ENCODE results near the gene LDLR. TPM values are rescaled to one million over a fixed set of nuclear protein-coding genes. Genes with fewer than 3 reads are reported as not detected.

Gene LDLR
- total RNA-seq, 2 donors from 2014 or later, result 61.0 to 101 TPM

DNA sequence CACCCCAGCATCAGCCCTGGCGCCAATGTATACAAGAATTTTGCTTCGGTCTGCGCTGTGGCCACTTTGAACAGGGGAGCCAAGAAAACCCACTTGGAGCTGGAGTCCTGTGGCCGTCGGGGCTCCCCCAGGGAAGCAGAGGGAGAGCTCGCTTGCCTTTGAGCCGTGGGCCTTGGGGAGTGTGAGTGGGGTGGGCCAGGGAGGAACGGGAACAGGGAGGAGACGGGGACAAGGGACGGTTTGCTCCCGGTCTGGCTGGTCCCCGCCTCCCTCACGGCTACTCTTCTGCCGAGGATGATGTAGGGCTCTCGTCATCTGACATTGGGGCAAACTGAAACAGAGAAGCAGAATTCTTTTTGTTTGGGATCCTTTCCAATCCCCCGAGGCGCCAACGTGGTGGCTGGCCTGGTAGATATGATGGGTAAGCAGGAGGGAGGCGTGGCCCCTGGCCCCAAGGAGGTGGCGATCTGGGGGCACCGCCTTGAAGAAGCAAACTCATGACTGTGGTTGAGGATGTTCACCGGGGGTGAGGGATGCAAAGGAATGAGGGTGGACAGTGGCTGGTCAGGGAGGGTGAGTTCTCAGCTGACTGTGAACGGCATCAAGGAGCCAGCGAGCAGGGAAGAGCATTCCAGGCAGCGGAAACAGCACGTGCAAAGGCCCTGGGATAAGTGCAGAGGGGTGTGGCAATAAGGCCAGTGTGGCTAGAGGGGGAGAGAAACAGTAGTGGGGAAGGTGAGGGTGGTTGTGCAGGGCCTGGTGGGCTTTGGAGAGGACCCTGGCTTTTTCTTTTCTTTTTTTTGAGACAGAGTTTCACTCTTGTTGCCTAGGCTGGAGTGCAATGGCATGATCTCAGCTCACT, 77.2 kb downstream of the LDLR start:
- Mint-ChIP-seq H3K36me3 (ENCODE audit: low read depth) (peaks cover 54% of the 10 kb centered on the region), H3K27ac (no peak overlapping the region), H3K4me1 (no peaks in the 10 kb centered on the region), H3K4me3 (no peak overlapping the region), H3K9me3 (no peaks in the 10 kb centered on the region), H3K27me3 (ENCODE audit: insufficient read depth) (no peaks in the 10 kb centered on the region)
- Histone ChIP-seq H3K27me3 (ENCODE audit: control insufficient read depth, insufficient read depth, low read length, poor library complexity, severe bottlenecking) (no peaks in the 10 kb centered on the region), H3K9ac (ENCODE audit: extremely low read depth, low read length, poor library complexity, severe bottlenecking) (no peak overlapping the region), H3K4me3 (ENCODE audit: low read length) (no peak overlapping the region), H3K9me3 (ENCODE audit: control insufficient read depth, low read length) (no peaks in the 10 kb centered on the region), H3K27ac (ENCODE audit: low read depth, low read length) (no peak overlapping the region), H3K36me3 (ENCODE audit: control insufficient read depth, insufficient read depth, low read length) (peaks cover 29% of the 10 kb centered on the region), H3K4me1 (ENCODE audit: control insufficient read depth, insufficient read depth, low read length) (no peaks in the 10 kb centered on the region)
- 88 to 90% methylated on average over 10 to 26 of the region's 26 CpGs for WGBS, 2 experiments (ENCODE audit: insufficient coverage in 1 of 2, insufficient read length in 1 of 2)
- TF ChIP-seq, protein P1, sequence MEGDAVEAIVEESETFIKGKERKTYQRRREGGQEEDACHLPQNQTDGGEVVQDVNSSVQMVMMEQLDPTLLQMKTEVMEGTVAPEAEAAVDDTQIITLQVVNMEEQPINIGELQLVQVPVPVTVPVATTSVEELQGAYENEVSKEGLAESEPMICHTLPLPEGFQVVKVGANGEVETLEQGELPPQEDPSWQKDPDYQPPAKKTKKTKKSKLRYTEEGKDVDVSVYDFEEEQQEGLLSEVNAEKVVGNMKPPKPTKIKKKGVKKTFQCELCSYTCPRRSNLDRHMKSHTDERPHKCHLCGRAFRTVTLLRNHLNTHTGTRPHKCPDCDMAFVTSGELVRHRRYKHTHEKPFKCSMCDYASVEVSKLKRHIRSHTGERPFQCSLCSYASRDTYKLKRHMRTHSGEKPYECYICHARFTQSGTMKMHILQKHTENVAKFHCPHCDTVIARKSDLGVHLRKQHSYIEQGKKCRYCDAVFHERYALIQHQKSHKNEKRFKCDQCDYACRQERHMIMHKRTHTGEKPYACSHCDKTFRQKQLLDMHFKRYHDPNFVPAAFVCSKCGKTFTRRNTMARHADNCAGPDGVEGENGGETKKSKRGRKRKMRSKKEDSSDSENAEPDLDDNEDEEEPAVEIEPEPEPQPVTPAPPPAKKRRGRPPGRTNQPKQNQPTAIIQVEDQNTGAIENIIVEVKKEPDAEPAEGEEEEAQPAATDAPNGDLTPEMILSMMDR (conservative IDR thresholded peaks at IDR 0.05), result no peak
- DNase-seq, result no peak

DNA sequence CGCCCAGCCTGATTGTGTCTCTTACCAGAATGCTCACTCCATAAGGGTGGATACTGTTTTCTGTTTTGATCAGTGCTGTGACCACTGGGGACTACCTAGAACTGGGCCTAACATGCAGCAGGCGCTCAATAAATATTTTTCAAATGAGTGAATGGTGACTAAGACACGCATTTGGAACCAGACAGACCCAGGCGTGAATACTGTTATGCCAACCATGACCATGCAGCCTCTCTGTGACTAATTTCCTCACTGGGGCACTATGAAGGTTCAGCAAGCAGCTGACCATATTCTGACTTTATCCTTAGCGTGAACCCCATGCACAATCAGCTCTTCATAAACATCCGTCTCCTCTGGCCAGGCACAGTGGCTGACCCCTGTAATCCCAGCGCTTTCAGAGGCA, 79.3 kb downstream of the LDLR start:
- no peak overlapping the region for H3K27ac ChIP-seq (ENCODE audit: low read depth, low read length)
- peaks cover 66% of the 10 kb centered on the region for H3K36me3 Mint-ChIP-seq (ENCODE audit: low read depth)
- no peak overlapping the region for H3K4me3 ChIP-seq (ENCODE audit: low read length)
- H3K27me3 ChIP-seq (ENCODE audit: control insufficient read depth, insufficient read depth, low read length, poor library complexity, severe bottlenecking), result no peaks in the 10 kb centered on the region
- H3K4me3 Mint-ChIP-seq, result no peak overlapping the region
- H3K4me1 ChIP-seq (ENCODE audit: control insufficient read depth, insufficient read depth, low read length), result no peaks in the 10 kb centered on the region
- no peak overlapping the region for H3K9ac ChIP-seq (ENCODE audit: extremely low read depth, low read length, poor library complexity, severe bottlenecking)
- DNase-seq, result no peak
- no peaks in the 10 kb centered on the region for H3K9me3 ChIP-seq (ENCODE audit: control insufficient read depth, low read length)
- no peaks in the 10 kb centered on the region for H3K27me3 Mint-ChIP-seq (ENCODE audit: insufficient read depth)
- TF ChIP-seq, protein P1 (conservative IDR thresholded peaks at IDR 0.05), result no peak
- no peak overlapping the region for H3K27ac Mint-ChIP-seq
- H3K4me1 Mint-ChIP-seq, result no peaks in the 10 kb centered on the region
- no peaks in the 10 kb centered on the region for H3K9me3 Mint-ChIP-seq
- H3K36me3 ChIP-seq (ENCODE audit: control insufficient read depth, insufficient read depth, low read length), result peaks cover 35% of the 10 kb centered on the region
- 88 to 97% methylated on average over 6 to 7 of the region's 7 CpGs for WGBS, 2 experiments (ENCODE audit: insufficient coverage in 1 of 2, insufficient read length in 1 of 2)

- Histone ChIP-seq H3K36me3 (ENCODE audit: control insufficient read depth, insufficient read depth, low read length) (peaks cover 49% of the 10 kb centered on the region), H3K27ac (ENCODE audit: low read depth, low read length) (no peak overlapping the region), H3K9me3 (ENCODE audit: control insufficient read depth, low read length) (no peaks in the 10 kb centered on the region), H3K4me3 (ENCODE audit: low read length) (no peak overlapping the region), H3K27me3 (ENCODE audit: control insufficient read depth, insufficient read depth, low read length, poor library complexity, severe bottlenecking) (no peaks in the 10 kb centered on the region), H3K9ac (ENCODE audit: extremely low read depth, low read length, poor library complexity, severe bottlenecking) (no peak overlapping the region), H3K4me1 (ENCODE audit: control insufficient read depth, insufficient read depth, low read length) (no peaks in the 10 kb centered on the region)
- no peaks in the 10 kb centered on the region for H3K4me1 Mint-ChIP-seq
- TF ChIP-seq, protein P1 (conservative IDR thresholded peaks at IDR 0.05), result no peak
- H3K27me3 Mint-ChIP-seq (ENCODE audit: insufficient read depth), result no peaks in the 10 kb centered on the region
- no peak overlapping the region for H3K27ac Mint-ChIP-seq
- no peak overlapping the region for H3K4me3 Mint-ChIP-seq
- no peaks in the 10 kb centered on the region for H3K9me3 Mint-ChIP-seq
- peaks cover 72% of the 10 kb centered on the region for H3K36me3 Mint-ChIP-seq (ENCODE audit: low read depth)
- DNase-seq, result no peak
- WGBS, 2 experiments (ENCODE audit: insufficient coverage in 1 of 2, insufficient read length in 1 of 2), result 94 to 98% methylated on average over 23 to 31 of the region's 31 CpGs
These were observed 80.8 kb downstream of the LDLR start for GRCh38 chr19:11169896-11170678.

Measured in endodermal cell (in vitro differentiated cells).